Lower leg skin (tissue), 3 donors: ENCODE results near the gene AP3B1.

Experiments
- CTCF ChIP-seq, 3 donors: fragments of 450-650 bp; IDR thresholded peaks; one replicate each; pipeline ENCODE4 v1.5.1; 2016; ENCODE audit warnings: antibody characterized with exemption in 3 of 3, mild to moderate bottlenecking in 3 of 3, moderate library complexity in 2 of 3
- POLR2A ChIP-seq, 2 donors: fragments of 450-650 bp; IDR thresholded peaks; one replicate each; pipeline ENCODE4 v1.6.1; 2016 to 2017; ENCODE audit warnings: antibody characterized with exemption in 2 of 2, mild to moderate bottlenecking in 1 of 2, moderate library complexity in 1 of 2

DNA sequence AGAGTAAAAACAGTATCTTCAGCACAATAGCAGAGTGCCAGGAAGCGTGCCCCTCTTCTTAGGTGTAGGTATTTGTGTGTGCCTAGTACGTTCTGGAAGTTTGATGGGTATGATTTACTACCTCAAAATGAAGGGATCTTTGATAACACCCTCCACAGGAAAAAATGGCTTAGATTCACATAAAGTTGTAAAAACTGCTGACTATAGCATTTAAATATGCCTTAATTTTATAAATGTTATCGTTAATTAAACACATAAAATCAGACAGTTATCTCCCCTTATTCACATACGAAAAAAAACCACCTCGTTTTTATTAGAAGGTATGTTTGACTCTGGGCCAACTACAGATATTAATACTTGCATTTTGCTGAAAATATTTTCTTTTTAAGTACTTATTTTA is 274.8 kb downstream of the AP3B1 start:
- TF ChIP-seq POLR2A (IDR thresholded peaks at IDR 0.05) (no peak), CTCF (IDR thresholded peaks at IDR 0.05) (no peak)
